Measurements from ENCODE around the gene PLSCR3.
A peak's percentile ranks its signal among the peaks of the same experiment; 100 is the strongest.

The PLSCR3 gene

DNA sequence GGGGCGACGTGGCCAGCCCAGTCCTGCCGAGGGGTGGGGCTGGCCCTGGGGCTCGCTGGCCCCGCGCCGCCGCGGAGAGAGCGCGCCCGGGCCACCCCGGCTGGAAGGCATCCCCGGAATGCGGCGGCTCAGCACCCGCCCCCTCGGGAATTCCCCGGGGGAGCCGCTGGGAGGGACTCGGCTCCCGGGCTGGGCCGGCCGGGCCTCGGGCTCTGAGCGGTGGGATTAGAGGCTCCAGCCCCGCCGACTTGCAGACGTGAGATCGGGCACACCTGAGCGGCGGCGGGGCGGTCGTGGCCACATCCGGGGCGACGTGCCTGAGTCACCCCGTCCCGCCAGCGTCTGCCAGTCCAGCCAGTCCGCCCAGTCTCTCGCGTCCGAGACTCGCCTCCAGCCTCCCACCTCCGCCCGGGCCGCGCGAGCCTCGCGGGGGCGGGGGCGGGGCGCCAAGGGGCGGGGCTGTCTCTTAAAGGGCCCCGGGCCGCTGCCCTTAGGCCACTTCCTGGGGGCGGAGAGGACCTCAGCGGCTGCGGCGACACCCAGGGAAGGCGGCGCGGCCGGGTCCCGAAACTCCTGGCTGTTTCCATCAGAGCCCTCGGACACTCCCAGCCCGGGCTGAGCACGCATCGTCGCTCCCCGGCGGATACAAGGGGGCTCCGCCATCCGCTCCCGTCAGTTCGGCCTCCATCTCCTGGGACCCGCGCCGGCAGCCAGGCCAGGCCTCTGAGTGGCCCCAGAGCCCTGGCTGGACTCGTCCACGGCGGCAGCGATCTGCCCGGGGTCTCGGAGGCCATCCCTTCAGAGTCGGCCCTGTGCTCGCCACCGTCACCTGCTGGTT lies 42.4 kb downstream of the PLSCR3 start, which contains the start of gene KCTD11:
TSS of gene KCTD11 (plus strand) at position 498 of the 838 bp plus-strand sequence.
- DNase-seq (ENCODE audit: low read depth, low spot score): peak; percentile 37

DNA sequence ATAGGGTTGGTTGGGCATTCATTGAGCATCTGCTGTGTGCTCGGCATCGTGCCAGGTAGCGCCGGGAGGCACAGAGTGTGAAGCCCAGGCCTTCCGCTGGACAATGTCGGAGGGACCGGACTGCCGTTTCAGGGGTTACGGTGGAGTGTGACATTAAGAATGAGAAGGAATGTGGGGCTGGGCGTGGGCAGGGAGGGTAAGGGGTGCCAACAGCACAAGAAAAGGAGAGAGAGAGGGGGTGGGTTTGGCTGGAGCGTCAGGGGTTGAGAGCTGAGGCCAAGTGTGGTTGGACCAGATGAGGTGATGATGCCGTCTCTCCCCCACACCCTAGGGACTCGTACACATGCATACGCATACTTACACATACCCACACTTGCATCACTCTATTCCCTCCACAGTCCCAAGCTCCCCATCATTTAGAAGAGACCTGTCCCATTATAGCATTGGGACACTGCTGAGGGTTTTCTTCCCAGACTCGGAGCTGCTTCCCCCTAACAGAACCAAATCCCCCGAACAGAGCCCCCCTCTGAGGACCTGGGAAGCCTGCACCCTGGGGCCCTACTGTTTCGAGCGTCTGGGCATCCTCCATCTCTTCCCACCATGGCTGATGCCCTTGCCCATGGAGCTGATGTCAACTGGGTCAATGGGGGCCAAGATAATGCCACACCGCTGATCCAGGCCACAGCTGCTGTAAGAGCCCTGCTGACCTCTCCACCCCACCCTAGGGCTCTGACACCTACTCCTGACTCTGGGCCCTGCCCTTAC lies 45.7 kb downstream of the PLSCR3 start:
- DNase-seq (ENCODE audit: low read depth, low spot score): no peak

DNA sequence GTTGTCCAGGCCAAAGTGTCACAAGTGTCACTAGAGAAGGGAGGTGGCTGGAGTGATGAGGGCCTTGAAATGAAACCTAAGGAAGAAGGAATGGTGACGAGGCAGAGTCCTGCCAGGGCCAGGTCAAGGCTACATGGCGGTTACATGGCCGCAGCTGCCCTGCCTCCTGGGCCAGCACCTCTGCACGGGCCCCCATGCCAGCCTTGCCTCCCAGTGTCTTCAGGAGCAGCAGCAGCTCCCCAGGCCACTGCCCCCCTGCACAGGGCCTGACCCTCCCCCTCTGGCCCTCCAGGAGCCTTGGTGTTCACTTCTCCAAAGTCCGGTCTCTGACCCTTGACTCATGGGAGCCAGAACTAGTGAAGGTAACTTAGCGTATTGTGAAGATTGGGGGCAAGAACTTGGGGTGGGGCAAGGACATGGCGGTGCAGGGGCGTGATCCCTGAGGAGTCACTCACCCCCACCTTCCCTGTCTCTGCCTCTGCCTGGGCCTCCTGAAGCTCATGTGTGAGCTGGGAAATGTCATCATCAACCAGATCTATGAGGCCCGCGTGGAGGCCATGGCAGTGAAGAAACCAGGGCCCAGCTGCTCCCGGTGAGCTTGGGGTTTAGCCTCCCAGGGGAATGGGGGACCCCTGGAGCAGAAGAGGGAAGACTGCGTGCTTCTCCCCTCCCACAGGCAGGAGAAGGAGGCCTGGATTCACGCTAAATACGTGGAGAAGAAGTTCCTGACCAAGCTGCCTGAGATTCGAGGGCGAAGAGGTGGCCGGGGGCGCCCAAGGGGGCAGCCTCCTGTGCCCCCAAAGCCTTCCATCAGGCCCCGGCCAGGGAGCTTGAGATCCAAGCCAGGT lies 46.5 kb downstream of the PLSCR3 start:
- no peak for DNase-seq (ENCODE audit: low read depth, low spot score)

- no peak for DNase-seq (ENCODE audit: low read depth, low spot score)
Observed at GRCh38 chr17:7346761-7347614, 47.3 kb downstream of the PLSCR3 start.

DNA sequence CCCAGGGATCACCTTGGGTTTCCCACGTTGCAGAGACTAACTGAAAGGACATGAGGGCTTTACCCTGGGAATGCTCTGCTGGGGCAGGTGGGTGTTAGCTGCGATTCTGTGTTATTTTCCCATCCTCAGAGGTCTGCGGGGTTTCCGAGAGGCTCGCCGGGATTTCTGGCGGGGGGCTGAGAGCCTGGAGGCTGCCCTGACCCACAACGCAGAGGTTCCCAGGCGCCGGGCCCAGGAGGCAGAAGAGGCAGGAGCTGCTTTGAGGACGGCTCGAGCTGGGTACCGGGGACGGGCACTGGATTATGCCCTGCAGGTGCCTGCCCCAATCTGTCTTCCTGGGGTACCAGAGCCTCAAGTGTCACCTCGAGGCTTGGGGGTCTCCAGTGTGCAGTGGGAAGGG lies 51.1 kb downstream of the PLSCR3 start:
- no peak for DNase-seq (ENCODE audit: low read depth, low spot score)

DNA sequence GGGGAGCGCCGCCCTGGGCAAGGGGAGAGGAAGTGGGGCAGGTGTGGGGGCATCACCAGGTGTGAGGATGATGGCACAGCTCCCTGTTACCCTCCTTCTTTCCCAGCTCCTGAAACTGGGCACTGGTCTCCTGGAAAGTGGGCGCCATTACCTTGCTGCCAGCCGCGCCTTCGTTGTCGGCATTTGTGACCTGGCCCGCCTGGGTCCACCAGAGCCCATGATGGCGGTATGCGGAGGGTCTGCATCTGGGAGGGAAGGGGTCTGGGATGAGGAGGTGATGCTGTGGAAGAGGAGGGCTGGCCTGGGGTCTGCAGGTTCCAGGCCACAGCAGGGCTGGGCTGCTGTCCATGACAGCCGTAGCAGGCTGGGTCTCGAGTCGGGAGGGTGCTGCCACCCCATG lies 52.5 kb downstream of the PLSCR3 start:
- DNase-seq (ENCODE audit: low read depth, low spot score): no peak

DNA sequence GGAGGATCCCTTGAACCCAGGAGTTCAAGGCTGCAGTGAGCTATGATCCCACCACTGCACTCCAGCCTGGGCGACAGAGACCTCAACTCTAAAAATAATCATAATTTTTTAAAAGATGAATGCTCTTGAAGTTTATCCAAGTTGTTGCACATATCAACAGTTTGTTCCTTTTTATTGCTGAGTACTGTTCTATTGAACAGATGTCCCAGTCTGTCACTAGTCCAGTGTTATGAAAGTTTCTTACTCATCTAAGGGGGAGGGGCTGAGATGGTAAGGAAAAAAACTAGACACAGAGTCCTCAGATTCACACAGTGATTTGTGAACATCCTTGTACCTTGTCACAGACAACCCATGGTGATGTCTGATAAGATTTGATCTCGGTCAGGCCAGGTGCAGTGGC lies 54.1 kb downstream of the PLSCR3 start:
- no peak for DNase-seq (ENCODE audit: low read depth, low spot score)

Data from activated CD4-positive, CD25-positive, alpha-beta regulatory T cell treated with anti-CD3 and anti-CD28 coated beads, Interleukin-2, amount 50 U/mL, for 16 hours (primary cell).